Mucosa of descending colon (tissue), 3 donors: ENCODE results near the gene DNAI2. TPM values are rescaled to one million over a fixed set of nuclear protein-coding genes. Genes with fewer than 3 reads are reported as not detected.
"Not testable (repeated sequence)": the region's sequence is repeated elsewhere in the genome, so short reads cannot be mapped to it uniquely, and the experiment has no call there.

Source experiments
- ATAC-seq: fragments of 200-7000 bp; cut with Tn5 transposase; one replicate; pipeline ENCODE4 v1.9.1; 2020; ENCODE audit warnings: mild to moderate bottlenecking, moderate library complexity
- DNase-seq, 3 donors: peaks; one replicate each; pipeline ENCODE4 v3.0.0-alpha.2; 2020
- H3K36me3 ChIP-seq: fragments of 200-600 bp; one replicate; pipeline ENCODE4 v1.8.0; 2021; ENCODE audit warnings: low read depth, mild to moderate bottlenecking
- H3K4me1 ChIP-seq: fragments of 200-600 bp; one replicate; pipeline ENCODE4 v1.8.0; 2021; ENCODE audit warnings: low read depth, mild to moderate bottlenecking
- H3K4me3 ChIP-seq: fragments of 200-600 bp; one replicate; pipeline ENCODE4 v1.8.0; 2021; ENCODE audit warnings: mild to moderate bottlenecking
- H3K9me3 ChIP-seq: fragments of 200-600 bp; one replicate; pipeline ENCODE4 v1.8.0; 2021; ENCODE audit warnings: mild to moderate bottlenecking
- intact Hi-C, 2 donors: fragments of 100-400 bp; cut with DNase I in 1 of 2; cut with micrococcal nuclease in 1 of 2; formaldehyde crosslinking; loops; one replicate each; pipeline versions ENCODE4 v1.11.0 to v1.11.1; 2022; cut with DNase I, micrococcal nuclease
- total RNA-seq, 3 donors: library from RNA; stranded (reverse); fragmentation: NEBNext Ultra II Directional in 2 of 3; extraction: Animal tissue kit (Norgen Biotek cat#: 25700) in 2 of 3; gene quantifications; one replicate each; pipeline versions ENCODE4 v1.2.1 to v1.2.4, GENCODE V29; 2021 to 2023
- TF ChIP-seq, protein P1 (sequence below): fragments of 200-600 bp; IDR thresholded peaks from one replicate; pipeline ENCODE4 v1.8.0; 2022; ENCODE audit warnings: antibody characterized with exemption, mild to moderate bottlenecking
- donor health status: DM: no; HTN: no; CAD: no; lungs with moderate emphysema.
- donor health status: DM: no; HTN: no; CAD: no.
- donor health status: DM: no; HTN: yes; CAD: no.

The DNAI2 gene
- total RNA-seq, 3 donors from 2014 or later, result not detected

DNA sequence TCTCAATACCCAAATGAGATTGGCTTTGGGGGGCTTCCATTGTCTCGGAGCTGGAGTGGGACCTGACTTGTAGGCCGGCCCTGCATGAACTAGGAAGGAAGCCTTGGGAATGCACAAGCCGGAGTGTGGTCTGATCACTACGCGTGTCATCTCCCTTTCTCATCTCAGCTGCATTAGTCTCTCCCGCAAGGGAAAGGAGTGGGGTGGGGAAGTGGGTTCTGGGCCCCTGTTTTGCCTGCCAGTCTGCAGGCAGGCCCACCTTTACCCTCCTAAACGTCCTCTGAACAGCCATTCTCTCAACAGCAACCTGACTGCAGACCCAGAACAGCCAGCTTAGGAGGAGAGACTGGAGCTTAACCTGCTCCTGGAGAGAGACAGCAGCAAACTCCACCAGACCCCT, 11.4 kb upstream of the DNAI2 start:
- Histone ChIP-seq H3K4me3 (no peak overlapping the region), H3K4me1 (no peaks in the 10 kb centered on the region), H3K36me3 (no peaks in the 10 kb centered on the region), H3K9me3 (no peaks in the 10 kb centered on the region)
- no peak for DNase-seq
- intact Hi-C loops, result no loop called here
- TF ChIP-seq, protein P1, sequence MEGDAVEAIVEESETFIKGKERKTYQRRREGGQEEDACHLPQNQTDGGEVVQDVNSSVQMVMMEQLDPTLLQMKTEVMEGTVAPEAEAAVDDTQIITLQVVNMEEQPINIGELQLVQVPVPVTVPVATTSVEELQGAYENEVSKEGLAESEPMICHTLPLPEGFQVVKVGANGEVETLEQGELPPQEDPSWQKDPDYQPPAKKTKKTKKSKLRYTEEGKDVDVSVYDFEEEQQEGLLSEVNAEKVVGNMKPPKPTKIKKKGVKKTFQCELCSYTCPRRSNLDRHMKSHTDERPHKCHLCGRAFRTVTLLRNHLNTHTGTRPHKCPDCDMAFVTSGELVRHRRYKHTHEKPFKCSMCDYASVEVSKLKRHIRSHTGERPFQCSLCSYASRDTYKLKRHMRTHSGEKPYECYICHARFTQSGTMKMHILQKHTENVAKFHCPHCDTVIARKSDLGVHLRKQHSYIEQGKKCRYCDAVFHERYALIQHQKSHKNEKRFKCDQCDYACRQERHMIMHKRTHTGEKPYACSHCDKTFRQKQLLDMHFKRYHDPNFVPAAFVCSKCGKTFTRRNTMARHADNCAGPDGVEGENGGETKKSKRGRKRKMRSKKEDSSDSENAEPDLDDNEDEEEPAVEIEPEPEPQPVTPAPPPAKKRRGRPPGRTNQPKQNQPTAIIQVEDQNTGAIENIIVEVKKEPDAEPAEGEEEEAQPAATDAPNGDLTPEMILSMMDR, result no peak
- no peak for ATAC-seq

DNA sequence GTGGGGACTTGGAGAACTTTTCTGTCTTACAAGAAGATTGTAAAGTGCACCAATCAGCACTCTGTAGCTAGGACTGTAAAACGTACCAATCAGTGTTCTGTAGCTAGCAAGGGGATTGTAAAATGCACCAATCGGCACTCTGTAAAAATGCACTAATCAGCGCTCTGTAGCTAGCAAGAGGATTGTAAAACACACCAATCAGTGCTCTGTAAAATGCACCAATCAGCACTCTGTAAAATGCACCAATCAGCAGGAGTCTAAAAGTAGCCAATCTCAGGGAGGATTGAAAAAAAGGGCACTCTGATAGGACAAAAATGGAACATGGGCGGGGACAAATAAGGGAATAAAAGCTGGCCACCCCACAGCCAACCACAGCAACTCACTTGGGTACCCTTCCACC, 7.0 kb upstream of the DNAI2 start:
- H3K4me3 ChIP-seq, DNase-seq, H3K9me3 ChIP-seq, H3K36me3 ChIP-seq, ATAC-seq, H3K4me1 ChIP-seq, intact Hi-C loops: not testable (repeated sequence)

DNA sequence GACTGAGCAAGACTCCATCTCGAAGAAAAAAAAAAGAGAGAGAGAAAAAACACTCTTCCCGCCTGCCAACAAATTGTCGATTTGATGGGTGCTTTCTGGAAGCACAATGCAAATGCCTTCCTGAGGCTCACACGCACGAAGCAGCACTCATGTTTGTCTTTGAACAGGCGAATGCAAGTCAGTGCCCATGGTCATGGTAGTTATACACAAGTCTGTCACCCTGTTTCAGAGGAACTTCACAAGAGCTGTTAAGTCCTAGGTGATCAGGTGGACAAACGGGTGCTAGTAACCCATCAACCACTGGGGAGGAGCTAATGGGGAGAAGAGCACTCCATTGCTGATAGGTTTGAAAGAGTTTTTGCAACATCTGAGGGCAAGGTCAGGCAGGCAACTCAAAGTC, 6.5 kb upstream of the DNAI2 start:
- DNase-seq (no peak), ATAC-seq (no peak)
- intact Hi-C loops, result no loop called here
- no peak overlapping the region for H3K4me3 ChIP-seq
- no peaks in the 10 kb centered on the region for H3K9me3 ChIP-seq
- TF ChIP-seq, protein P1, result no peak
- H3K4me1 ChIP-seq, result no peaks in the 10 kb centered on the region
- H3K36me3 ChIP-seq, result no peaks in the 10 kb centered on the region

DNA sequence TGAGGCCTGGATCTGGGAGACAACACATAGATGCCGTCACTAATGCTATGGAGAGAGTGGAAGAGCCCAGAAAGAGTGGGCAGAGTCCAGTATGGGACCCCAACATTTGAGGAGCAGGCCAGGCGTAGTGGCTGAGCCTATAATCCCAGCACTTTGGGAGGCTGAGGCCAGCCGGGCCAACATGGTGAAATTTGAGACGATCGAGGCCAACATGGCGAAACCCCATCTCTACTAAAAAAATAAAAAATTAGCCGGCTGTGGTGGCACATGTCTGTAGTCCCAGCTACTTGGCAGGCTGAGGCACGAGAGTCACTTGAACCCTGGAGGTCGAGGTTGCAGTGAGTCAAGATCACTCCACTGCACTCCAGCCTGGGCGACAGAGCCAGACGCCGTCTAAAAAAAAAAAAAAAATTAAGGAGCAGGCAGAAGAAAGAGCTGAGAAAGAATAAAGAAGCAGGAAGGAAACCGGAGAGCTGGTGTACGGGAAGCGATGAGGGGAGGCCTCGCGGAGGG, 6.0 kb upstream of the DNAI2 start:
- no peak for ATAC-seq

DNA sequence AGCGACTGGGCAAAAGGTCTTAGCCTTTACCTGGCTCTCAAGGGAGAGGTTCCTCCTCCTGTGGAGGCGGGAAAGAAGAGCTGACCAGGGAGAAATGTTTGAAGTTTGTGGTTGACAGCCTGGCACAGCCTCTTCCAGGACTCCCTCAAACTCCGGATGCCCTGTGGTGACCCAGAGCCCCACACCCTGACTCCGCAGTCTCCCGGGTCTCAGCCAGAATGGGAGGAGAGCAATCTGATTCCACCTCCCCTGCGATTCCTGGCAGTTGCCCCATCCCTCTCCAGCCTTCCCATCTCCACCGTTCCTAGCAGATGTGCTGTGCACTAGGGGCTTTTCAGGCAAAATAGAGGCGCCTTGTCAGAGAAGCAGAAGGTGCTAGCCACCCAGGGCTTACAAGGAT, 5.5 kb upstream of the DNAI2 start:
- Histone ChIP-seq H3K9me3 (no peaks in the 10 kb centered on the region), H3K36me3 (no peaks in the 10 kb centered on the region), H3K4me1 (no peaks in the 10 kb centered on the region), H3K4me3 (no peak overlapping the region)
- TF ChIP-seq, protein P1, result no peak
- DNase-seq (no peak), ATAC-seq (no peak)
- intact Hi-C loops, result no loop called here

More for the DNA sequence above, 6.0 kb upstream of the DNAI2 start:
- DNase-seq, result no peak
- no peak overlapping the region for H3K4me3 ChIP-seq
- TF ChIP-seq, protein P1, result no peak
- H3K36me3 ChIP-seq, result no peaks in the 10 kb centered on the region
- H3K9me3 ChIP-seq, result no peaks in the 10 kb centered on the region
- no peaks in the 10 kb centered on the region for H3K4me1 ChIP-seq
- intact Hi-C loops, result no loop called here

DNA sequence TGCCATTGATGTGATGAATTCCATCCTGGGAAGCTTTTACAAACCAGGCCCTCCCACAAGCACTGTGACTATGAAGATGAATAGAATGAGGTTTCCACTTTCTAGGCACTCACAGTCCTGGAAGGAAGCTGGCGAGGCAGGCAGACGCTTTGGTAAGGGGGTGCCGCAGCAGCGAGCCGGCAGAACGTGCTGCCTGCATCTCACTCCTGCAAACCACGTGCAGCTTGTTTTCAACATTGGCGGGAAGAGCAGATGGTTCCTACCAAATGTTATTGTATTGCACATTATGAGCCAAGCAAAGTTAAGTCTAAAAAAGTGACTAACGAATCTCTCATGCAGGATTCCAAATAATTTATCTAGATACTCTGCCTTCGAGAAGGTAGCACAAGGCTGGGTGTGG, 3.7 kb upstream of the DNAI2 start:
- H3K9me3 ChIP-seq, result no peaks in the 10 kb centered on the region
- DNase-seq (no peak), ATAC-seq (no peak)
- no peak overlapping the region for H3K4me3 ChIP-seq
- TF ChIP-seq, protein P1, result no peak
- peaks cover 4% of the 10 kb centered on the region for H3K4me1 ChIP-seq
- no peaks in the 10 kb centered on the region for H3K36me3 ChIP-seq
- intact Hi-C loops, result no loop called here
